Measurements from ENCODE around the gene NCOA3.
"Not testable (repeated sequence)": the region's sequence is repeated elsewhere in the genome, so short reads cannot be mapped to it uniquely, and the experiment has no call there.

The NCOA3 gene

DNA sequence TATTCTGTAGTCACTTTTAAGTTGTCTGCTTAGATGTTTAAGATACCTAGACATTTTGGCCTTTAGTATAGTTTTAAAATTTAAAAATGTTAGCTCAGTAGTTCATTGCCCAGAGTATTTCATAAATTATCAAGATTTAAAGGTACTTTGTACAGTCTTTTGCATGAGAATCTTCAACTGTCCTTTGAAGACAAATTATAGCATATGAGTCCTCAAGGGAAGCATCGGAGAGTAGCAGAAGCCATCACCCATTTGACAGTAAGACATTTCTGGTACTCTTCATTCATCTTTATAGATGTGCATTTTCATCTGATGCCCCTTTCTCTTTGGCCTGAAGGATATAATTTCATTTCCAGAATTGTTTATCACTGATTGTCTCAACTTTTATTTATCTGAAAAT lies 89.5 kb downstream of the NCOA3 start:
- Histone ChIP-seq H3K27me3 (ENCODE audit: insufficient read depth, low read length) (no peaks in the 10 kb centered on the region), H3K36me3 (ENCODE audit: insufficient read depth, low read length) (no peaks in the 10 kb centered on the region), H3K9ac (ENCODE audit: low read depth, low read length) (no peak overlapping the region), H3K4me1 (ENCODE audit: insufficient read depth, low read length) (peaks cover 19% of the 10 kb centered on the region), H3K4me3 (ENCODE audit: low read length) (no peak overlapping the region), H3K9me3 (ENCODE audit: insufficient read depth, low read depth, low read length) (no peaks in the 10 kb centered on the region), H3K27ac (ENCODE audit: low read depth, low read length) (no peak overlapping the region)
- WGBS, result 95% methylated on average over 1 of the region's 1 CpG

DNA sequence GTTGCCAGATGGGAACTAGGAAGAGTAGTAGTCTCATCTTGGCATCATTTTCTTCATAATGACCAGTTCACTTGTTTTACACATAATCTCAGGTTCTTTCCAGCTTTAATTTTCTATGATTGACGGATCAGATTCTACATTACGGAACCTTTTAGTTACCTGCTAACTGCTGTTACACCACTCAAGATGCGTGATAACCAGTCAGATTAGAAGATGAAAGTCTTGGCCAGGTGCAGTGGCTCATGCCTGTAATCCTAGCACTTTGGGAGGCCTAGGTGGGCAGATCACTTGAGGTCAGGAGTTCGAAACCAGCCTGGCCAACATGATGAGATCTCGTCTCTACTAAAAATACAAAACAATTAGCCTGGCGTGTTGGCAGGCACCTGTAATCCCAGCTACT lies 92.5 kb downstream of the NCOA3 start:
- no peak overlapping the region for H3K9ac ChIP-seq (ENCODE audit: low read depth, low read length)
- no peak overlapping the region for H3K27ac ChIP-seq (ENCODE audit: low read depth, low read length)
- H3K4me1 ChIP-seq (ENCODE audit: insufficient read depth, low read length), result peaks cover 4% of the 10 kb centered on the region; the same call in 1 of the 2 replicates
- no peak overlapping the region for H3K4me3 ChIP-seq (ENCODE audit: low read length)
- H3K27me3 ChIP-seq (ENCODE audit: insufficient read depth, low read length), result no peaks in the 10 kb centered on the region
- no peaks in the 10 kb centered on the region for H3K36me3 ChIP-seq (ENCODE audit: insufficient read depth, low read length)
- H3K9me3 ChIP-seq (ENCODE audit: insufficient read depth, low read depth, low read length), result no peaks in the 10 kb centered on the region
- 99% methylated on average over 6 of the region's 6 CpGs for WGBS

DNA sequence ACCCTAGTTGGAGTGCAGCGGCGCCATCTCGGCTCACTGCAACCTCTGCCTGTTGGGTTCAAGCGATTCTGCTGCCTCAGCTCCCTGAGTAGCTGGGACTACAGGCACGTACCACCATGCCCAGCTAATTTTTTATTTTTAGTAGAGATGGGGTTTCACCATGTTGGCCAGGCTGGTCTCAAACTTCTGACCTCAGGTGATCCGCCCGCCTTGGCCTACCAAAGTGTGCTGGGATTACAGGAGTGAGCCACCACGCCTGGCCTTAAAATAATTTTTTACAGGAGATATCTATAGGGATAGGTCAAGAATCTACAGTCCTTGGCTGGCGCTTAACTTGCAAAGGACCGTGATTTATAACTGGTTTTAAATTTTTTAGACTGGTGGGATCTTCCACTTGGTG lies 93.5 kb downstream of the NCOA3 start:
- H3K4me3 ChIP-seq (ENCODE audit: low read length); H3K9ac ChIP-seq (ENCODE audit: low read depth, low read length); H3K36me3 ChIP-seq (ENCODE audit: insufficient read depth, low read length); H3K27me3 ChIP-seq (ENCODE audit: insufficient read depth, low read length); H3K9me3 ChIP-seq (ENCODE audit: insufficient read depth, low read depth, low read length); H3K27ac ChIP-seq (ENCODE audit: low read depth, low read length); H3K4me1 ChIP-seq (ENCODE audit: insufficient read depth, low read length): not testable (repeated sequence)
- WGBS, result 88% methylated on average over 10 of the region's 10 CpGs

DNA sequence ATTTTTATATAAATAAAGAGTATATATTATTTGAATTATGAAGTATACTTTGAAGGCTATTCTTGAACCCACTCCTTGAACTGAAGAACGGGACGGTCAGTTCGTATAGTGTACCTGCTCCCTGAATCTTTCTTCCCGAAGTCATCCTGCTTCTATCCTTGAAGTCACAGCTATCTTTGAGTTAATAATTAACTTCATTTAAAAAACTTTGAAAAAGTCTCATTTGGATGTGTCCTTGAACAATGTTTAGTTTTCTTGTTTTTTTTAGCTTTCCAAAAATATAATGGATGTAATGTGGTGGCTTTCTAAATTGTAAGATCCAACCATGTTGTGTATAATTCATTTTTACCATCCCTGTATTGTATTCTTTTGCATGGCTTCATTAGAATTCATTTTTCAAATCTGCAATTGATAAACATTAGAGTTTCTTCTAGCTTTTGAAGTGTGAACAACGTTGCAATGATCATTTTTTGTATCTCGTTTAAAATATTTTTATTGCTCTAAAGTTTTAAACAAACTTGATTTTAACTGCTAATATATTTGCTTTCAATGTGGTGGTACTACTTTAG lies 94.4 kb downstream of the NCOA3 start:
- WGBS, result 94% methylated on average over 4 of the region's 6 CpGs
- H3K4me3 ChIP-seq (ENCODE audit: low read length), result no peak overlapping the region
- no peak overlapping the region for H3K27ac ChIP-seq (ENCODE audit: low read depth, low read length)
- no peaks in the 10 kb centered on the region for H3K9me3 ChIP-seq (ENCODE audit: insufficient read depth, low read depth, low read length)
- H3K4me1 ChIP-seq (ENCODE audit: insufficient read depth, low read length), result peaks cover 2% of the 10 kb centered on the region; the same call in 1 of the 2 replicates
- no peak overlapping the region for H3K9ac ChIP-seq (ENCODE audit: low read depth, low read length)
- no peaks in the 10 kb centered on the region for H3K27me3 ChIP-seq (ENCODE audit: insufficient read depth, low read length)
- no peaks in the 10 kb centered on the region for H3K36me3 ChIP-seq (ENCODE audit: insufficient read depth, low read length)

DNA sequence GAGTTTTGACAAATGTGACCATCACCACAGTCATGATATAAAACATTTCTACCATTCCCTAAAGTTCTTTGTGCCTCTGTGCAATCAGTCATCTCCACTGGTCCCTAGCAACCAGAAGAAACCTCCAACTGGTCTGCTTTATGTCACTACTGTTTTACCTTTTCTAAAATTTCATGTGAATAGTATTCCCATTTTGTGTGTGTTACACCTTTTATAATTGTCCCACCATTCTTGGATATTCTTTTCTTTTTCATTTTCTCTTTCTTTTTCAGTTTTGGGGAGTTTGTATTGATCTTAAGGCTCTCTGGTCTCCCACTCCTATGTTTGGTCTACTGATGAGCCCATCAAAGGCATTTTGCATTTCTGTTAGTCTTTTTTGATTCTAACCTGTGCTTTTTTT lies 95.4 kb downstream of the NCOA3 start:
- Histone ChIP-seq H3K27ac (ENCODE audit: low read depth, low read length) (no peak overlapping the region), H3K4me3 (ENCODE audit: low read length) (no peak overlapping the region), H3K9me3 (ENCODE audit: insufficient read depth, low read depth, low read length) (no peaks in the 10 kb centered on the region), H3K4me1 (ENCODE audit: insufficient read depth, low read length) (no peaks in the 10 kb centered on the region), H3K9ac (ENCODE audit: low read depth, low read length) (no peak overlapping the region), H3K27me3 (ENCODE audit: insufficient read depth, low read length) (no peaks in the 10 kb centered on the region), H3K36me3 (ENCODE audit: insufficient read depth, low read length) (no peaks in the 10 kb centered on the region)

DNA sequence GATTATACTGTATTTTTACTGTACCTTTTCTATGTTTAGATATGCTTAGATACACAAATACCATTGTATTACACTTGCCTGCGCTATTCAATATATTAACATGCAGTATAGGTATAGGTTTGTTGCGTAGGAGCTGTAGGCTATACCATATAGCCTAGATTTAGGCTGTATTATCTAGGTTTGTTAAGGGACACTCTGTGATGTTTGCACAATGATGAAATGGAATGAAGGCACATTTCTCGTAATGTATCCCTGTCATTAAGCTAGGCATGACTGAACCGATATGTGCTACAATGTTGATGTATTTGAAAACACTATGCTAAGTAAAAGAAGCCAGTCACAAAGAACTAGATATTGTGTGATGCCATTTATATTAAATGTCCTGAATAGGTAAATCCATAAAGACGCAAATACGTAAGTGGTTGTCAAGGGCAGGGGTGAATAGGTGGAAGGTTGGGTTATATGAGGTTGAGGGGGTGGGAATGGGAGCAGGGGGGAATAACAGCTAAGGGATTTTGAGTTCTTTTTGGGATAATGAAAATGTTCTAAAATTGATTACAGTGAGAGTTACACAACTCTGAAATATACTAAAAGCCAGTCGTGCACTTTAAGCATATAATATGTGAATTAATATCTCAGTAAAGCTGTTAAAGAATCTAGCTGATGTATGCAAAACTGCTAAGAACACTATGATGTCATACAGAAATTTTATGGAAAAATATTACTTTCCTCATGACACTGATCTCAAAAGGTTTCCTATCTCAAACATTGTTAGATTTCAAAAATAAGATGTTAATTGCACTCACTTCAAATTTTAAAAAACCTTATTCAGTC lies 97.4 kb downstream of the NCOA3 start:
- Histone ChIP-seq H3K27me3 (ENCODE audit: insufficient read depth, low read length) (no peaks in the 10 kb centered on the region), H3K4me3 (ENCODE audit: low read length) (no peak overlapping the region), H3K9me3 (ENCODE audit: insufficient read depth, low read depth, low read length) (no peaks in the 10 kb centered on the region), H3K9ac (ENCODE audit: low read depth, low read length) (no peak overlapping the region), H3K4me1 (ENCODE audit: insufficient read depth, low read length) (no peaks in the 10 kb centered on the region; the same call in 1 of the 2 replicates), H3K36me3 (ENCODE audit: insufficient read depth, low read length) (no peaks in the 10 kb centered on the region), H3K27ac (ENCODE audit: low read depth, low read length) (no peak overlapping the region)
- 94% methylated on average over 5 of the region's 7 CpGs for WGBS

DNA sequence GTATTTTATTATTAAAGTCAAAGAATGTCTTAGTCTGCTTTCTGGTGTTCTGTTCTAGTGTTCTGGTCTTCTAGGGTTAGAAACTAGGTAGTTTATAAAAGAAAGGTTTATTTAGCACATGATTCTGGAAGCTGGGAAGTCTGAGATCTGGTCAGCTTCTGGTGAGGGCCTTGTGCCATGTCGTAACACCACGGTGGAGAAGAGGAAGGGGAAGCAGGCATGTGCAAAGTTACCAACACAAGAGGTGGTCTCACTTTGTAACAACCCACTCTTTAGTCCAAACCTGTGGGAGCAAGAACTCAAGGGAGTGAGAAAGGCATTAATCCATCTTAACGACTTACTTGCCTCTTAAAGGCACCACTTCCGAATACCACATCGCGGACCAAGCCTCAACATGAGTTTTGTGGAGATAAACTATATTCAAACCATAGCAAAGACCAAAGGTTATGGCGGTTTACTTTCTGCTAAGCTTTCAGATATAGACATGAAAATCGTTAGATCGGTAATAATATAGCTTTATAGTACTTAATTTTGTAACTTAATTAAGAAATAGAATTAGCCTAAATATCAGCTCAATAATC lies 99.4 kb downstream of the NCOA3 start:
- no peaks in the 10 kb centered on the region; the same call in 1 of the 2 replicates for H3K4me1 ChIP-seq (ENCODE audit: insufficient read depth, low read length)
- no peak overlapping the region for H3K9ac ChIP-seq (ENCODE audit: low read depth, low read length)
- no peaks in the 10 kb centered on the region for H3K27me3 ChIP-seq (ENCODE audit: insufficient read depth, low read length)
- H3K27ac ChIP-seq (ENCODE audit: low read depth, low read length), result no peak overlapping the region
- no peaks in the 10 kb centered on the region for H3K9me3 ChIP-seq (ENCODE audit: insufficient read depth, low read depth, low read length)
- H3K36me3 ChIP-seq (ENCODE audit: insufficient read depth, low read length), result no peaks in the 10 kb centered on the region
- H3K4me3 ChIP-seq (ENCODE audit: low read length), result no peak overlapping the region
- WGBS, result 89% methylated on average over 6 of the region's 9 CpGs

DNA sequence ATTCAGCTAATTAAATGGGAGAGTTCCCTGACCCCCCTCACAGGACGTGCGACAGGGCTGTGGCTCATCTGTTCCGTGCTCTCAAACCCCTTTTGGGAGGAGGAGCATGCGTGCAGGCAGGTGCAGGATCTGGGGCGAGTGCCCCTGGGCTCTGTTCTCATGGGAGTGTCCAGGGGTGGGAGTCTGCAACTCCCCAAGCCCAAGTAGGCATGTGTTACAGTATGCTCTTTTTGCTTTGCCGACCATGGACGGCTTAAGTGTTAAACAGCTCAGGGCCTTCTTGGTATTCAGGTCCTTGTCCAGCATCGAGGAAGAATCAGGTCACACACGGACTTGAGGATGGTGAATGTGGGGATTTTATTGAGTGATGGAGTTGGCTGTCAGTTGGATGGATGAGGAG lies 101.6 kb downstream of the NCOA3 start:
- WGBS, result 88% methylated on average over 9 of the region's 9 CpGs
- H3K4me3 ChIP-seq (ENCODE audit: low read length), result no peak overlapping the region
- no peaks in the 10 kb centered on the region for H3K27me3 ChIP-seq (ENCODE audit: insufficient read depth, low read length)
- H3K36me3 ChIP-seq (ENCODE audit: insufficient read depth, low read length), result no peaks in the 10 kb centered on the region
- H3K9ac ChIP-seq (ENCODE audit: low read depth, low read length), result no peak overlapping the region
- H3K4me1 ChIP-seq (ENCODE audit: insufficient read depth, low read length), result peaks cover 8% of the 10 kb centered on the region; the same call in 1 of the 2 replicates
- H3K9me3 ChIP-seq (ENCODE audit: insufficient read depth, low read depth, low read length), result no peaks in the 10 kb centered on the region
- H3K27ac ChIP-seq (ENCODE audit: low read depth, low read length), result no peak overlapping the region

DNA sequence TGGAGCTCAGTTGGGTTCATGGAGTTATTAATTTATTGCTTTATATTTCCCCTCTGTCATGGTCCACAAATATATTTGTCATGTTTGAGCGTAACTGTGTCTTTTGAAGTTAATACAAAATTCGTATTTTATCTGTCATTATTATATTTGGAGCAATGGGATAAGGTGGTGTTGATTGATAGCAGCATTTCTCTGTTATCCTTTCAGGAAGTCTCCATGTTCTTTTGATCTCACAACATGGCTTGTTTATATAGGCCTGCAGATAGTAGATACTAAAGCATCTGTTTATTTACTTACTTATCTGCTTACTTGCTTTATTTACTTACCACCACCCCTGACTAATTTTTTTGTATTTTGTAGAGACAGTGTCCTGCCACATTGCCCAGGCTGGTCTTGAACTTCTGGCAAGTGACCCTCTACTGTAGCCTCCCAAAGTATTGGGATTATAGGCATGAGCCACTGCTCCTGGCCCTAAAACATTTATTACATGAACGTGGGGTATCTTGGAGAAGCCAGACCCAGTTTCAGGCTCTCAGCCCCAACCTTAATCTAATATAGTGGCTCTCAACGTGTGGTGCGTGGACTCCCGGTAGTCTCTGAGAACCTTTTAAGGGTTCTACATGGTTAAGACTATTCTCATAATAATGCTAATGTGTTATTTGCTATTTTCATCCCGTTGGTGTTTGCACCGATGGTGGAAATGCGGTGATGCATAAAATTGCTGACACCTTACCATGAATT lies 104.2 kb downstream of the NCOA3 start:
- WGBS, result 95% methylated on average over 9 of the region's 9 CpGs
- no peak overlapping the region for H3K9ac ChIP-seq (ENCODE audit: low read depth, low read length)
- H3K4me3 ChIP-seq (ENCODE audit: low read length), result no peak overlapping the region
- H3K36me3 ChIP-seq (ENCODE audit: insufficient read depth, low read length), result no peaks in the 10 kb centered on the region
- no peaks in the 10 kb centered on the region for H3K9me3 ChIP-seq (ENCODE audit: insufficient read depth, low read depth, low read length)
- H3K4me1 ChIP-seq (ENCODE audit: insufficient read depth, low read length), result peaks cover 8% of the 10 kb centered on the region; the same call in 1 of the 2 replicates
- H3K27ac ChIP-seq (ENCODE audit: low read depth, low read length), result no peak overlapping the region
- no peaks in the 10 kb centered on the region for H3K27me3 ChIP-seq (ENCODE audit: insufficient read depth, low read length)

DNA sequence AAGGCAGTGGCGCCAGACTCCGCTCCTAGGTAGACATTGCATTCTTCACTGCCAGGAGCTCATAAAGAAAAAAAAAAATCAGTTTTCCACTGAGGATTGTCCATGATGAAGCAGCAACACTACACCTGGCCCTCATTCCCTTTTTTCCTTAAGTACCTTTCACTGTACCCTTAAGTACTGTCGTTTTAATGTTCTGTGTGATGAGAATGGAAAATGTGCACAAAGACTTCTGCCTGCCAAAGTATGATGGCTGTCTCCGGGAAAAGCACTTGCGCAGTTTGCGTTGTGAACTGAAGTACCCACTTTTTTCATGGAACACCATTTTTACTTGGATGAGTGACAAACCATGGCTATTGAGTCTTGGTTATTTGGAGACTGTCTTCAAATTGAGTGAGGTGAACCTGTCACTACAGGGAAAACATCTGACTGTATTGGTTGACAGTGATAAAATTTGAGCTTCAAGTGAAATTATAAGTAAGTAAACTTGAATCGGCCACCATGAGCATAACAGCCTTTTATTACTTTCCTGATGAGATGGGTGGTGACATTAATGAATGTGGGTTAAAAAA lies 104.8 kb downstream of the NCOA3 start:
- no peaks in the 10 kb centered on the region for H3K9me3 ChIP-seq (ENCODE audit: insufficient read depth, low read depth, low read length)
- peaks cover 8% of the 10 kb centered on the region; the same call in 1 of the 2 replicates for H3K4me1 ChIP-seq (ENCODE audit: insufficient read depth, low read length)
- no peak overlapping the region for H3K4me3 ChIP-seq (ENCODE audit: low read length)
- 88% methylated on average over 7 of the region's 7 CpGs for WGBS
- H3K27ac ChIP-seq (ENCODE audit: low read depth, low read length), result no peak overlapping the region
- no peaks in the 10 kb centered on the region for H3K27me3 ChIP-seq (ENCODE audit: insufficient read depth, low read length)
- no peak overlapping the region for H3K9ac ChIP-seq (ENCODE audit: low read depth, low read length)
- no peaks in the 10 kb centered on the region for H3K36me3 ChIP-seq (ENCODE audit: insufficient read depth, low read length)

All from HUES64 (cell line).